Spleen (tissue), 7 donors: Measurements from ENCODE around the gene ACER3.

Experiments used
- CTCF ChIP-seq, 11 experiments: fragments of 200-600 bp in 7 of 11; fragments of 450-650 bp in 4 of 11; sonication (generic) in 4 of 11; IDR thresholded peaks in 8 of 11; conservative IDR thresholded peaks in 3 of 11; 1 replicate in 7 of 11; 2 replicates in 4 of 11; pipeline versions ENCODE4 v1.4.0 to v1.8.0; 2016 to 2021; ENCODE audit warnings: antibody characterized with exemption in 11 of 11, inconsistent platforms in 4 of 11, mild to moderate bottlenecking in 1 of 11
- POLR2A ChIP-seq, 3 donors: fragments of 450-650 bp; IDR thresholded peaks; one replicate each; pipeline ENCODE4 v1.5.1; 2017; ENCODE audit warnings: antibody characterized with exemption in 3 of 3, mild to moderate bottlenecking in 1 of 3
- POLR2AphosphoS5 ChIP-seq, 3 donors: sonication (generic); formaldehyde crosslinking; IDR thresholded peaks; one replicate each; pipeline ENCODE4 v1.5.1; 2017; ENCODE audit warnings: antibody characterized with exemption in 3 of 3
- donor health status: DM: no; HTN: no; CAD: no; lungs with moderate emphysema.
- donor health status: DM: no; HTN: no; CAD: no.
- donor health status: DM: no; HTN: no; CAD: no.

GRCh38 chr11:76891285-76891684 is 30.6 kb downstream of the ACER3 start:
- TF ChIP-seq CTCF (IDR thresholded peaks at IDR 0.05 in 8 of 11, conservative IDR thresholded peaks at IDR 0.05 in 3 of 11) (no peak), POLR2AphosphoS5 (IDR thresholded peaks at IDR 0.05) (no peak), POLR2A (IDR thresholded peaks at IDR 0.05) (no peak)
